HG02571 (cell line): Measurements from ENCODE around the gene IL22RA2.

Source experiments
- ATAC-seq: cut with Tn5 transposase; IDR thresholded peaks from one replicate; pipeline ENCODE4 v1.9.1; 2021; ENCODE audit warnings: mild to moderate bottlenecking, moderate library complexity; ENCODE audit not compliant: unreplicated experiment

IL22RA2 gene

DNA sequence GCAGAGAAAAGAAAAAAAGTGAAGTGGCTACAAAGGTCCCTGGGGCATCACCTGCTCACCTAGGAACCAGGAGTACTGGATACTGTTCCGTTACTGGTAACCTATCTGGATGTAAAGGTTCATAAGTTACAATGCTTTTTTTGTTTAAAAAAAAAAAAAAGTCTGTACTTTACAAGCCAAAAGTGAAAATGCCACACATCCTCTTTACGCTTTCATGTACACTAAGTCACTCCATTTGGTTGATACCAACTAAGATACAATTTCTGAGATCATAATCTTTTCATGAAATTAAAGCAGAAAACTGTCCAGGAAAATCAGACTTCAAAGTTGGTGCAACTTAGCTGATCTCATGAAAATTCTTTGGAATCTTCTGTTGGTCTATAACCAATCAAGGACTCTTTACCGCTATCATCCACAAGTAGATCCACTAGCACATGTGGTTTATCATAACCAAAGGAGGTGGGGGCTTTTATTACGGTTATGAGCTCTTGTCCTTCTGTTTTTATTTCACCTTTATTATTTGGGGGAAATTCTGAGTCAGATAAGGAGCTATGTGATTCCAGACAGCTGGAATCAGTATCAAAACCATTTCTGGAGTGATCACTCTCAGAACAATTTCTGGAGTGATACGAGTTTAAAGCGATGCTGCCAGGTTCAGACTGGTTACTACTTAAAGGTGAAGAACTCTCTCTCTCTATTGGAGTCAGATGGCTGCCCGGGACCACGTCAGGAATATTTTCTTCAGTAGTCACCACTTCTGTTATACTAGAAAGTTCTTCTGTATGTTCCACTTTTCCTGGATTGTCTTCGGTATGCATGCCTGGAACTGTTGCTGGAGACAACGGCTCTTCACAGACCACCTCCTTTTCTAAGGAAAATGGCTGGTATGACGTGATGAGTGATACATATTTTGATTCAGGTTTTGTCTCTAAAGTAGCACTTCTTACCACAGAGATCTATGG lies 24.5 kb upstream of the IL22RA2 start:
- ATAC-seq, result no peak

GRCh38 chr6:137193256-137194070 lies 20.0 kb upstream of the IL22RA2 start:
- no peak for ATAC-seq

DNA sequence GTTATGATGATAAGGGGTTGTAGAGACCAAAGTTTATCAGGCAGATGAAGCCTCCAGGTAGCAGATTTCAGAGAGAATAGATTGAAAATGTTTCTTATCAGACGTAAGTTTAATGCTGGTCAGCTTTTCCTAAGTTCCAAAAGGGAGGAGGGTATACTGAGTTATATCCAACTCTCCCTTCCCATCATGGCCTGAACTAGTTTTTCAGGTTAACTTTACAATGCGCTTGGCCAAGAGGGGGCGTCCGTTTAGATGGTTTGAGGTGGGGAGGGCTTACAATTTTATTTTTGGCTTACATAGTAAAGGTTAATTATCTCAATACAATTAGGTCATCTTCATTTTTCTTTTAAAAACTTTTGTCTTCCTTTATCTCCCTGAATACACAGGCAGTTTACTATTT lies 19.4 kb upstream of the IL22RA2 start:
- no peak for ATAC-seq

DNA sequence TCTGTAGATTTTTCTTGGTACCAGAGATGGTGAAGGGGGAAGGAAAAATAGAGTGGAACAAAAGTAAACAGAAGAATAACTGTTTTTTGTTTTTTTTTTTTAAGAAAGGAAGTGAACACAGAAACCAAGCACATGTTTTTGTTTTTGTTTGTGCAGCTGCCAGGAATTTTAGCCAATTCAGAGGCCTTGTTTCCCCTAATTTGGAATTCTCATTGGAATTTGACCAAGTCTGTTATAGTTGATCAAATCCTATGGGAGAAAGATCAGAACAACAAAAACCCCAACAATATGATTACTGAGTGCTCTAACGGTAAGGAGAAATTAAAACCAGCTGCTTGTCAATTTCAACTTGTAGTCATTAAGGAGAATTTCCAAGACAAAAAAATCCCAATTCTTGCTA lies 18.2 kb upstream of the IL22RA2 start:
- ATAC-seq, result no peak

GRCh38 chr6:137191236-137191635 lies 17.8 kb upstream of the IL22RA2 start:
- no peak for ATAC-seq

GRCh38 chr6:137190583-137191094 lies 17.2 kb upstream of the IL22RA2 start:
- ATAC-seq, result no peak

- ATAC-seq, result no peak
Observed at GRCh38 chr6:137188855-137189254, 15.4 kb upstream of the IL22RA2 start.

GRCh38 chr6:137185290-137185689 lies 11.8 kb upstream of the IL22RA2 start:
- ATAC-seq, result no peak

DNA sequence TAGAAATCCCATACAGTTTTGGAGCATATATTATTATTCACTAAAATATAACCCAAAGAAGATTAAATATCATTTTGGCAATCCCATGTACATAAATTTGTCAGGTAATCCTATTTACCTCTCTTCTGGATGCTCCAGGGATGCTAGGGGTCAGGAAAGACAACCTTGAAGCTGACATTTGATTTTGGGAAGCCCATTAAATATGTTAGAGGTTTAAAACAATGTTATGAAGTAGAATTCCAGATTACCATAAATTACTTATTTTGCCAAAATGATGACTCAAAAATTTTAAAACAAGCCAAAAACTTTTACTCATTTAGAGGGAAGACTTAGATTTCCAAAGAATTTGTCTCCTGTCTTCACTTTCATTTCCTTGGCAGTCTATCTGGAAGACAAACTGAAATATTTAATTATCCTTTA lies 9.2 kb upstream of the IL22RA2 start:
- ATAC-seq, result no peak

GRCh38 chr6:137181891-137182653 lies 8.6 kb upstream of the IL22RA2 start:
- ATAC-seq, result no peak

DNA sequence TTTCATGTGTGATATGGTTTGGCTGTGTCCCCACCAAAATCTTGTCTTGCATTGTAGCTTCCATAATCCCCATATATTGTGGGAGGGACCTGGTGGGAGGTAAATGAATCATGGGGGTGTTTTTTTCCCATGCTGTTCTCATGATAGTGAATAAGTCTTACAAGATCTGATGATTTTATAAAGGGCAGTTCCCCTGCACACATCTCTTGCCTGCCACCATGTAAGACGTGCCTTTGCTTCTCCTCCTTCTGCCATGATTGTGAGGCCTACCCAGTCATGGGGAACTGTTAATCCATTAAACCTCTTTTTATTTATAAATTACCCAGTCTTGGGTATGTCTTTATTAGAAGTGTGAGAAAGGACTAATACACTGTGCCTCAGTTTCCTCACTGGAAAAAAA lies 4.2 kb upstream of the IL22RA2 start:
- ATAC-seq, result no peak

DNA sequence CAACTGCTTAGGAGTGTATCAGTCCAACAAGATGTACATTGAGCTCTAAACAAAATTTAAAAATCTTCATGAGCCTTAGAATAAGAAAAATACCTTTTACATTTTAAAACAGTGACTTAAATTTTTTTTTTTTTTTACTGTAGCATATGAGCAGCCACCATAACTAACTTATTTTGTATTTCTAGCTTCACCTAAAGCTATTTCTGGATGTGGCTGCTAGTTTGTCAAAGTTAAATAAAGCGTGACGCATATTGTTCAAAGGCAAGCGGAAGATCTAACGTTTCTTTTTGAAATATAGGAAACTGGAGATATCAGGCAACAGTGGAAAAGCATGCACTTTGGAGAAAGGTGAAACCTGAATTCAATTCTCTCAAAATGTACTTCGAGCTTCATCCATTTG lies 3.3 kb upstream of the IL22RA2 start:
- no peak for ATAC-seq

DNA sequence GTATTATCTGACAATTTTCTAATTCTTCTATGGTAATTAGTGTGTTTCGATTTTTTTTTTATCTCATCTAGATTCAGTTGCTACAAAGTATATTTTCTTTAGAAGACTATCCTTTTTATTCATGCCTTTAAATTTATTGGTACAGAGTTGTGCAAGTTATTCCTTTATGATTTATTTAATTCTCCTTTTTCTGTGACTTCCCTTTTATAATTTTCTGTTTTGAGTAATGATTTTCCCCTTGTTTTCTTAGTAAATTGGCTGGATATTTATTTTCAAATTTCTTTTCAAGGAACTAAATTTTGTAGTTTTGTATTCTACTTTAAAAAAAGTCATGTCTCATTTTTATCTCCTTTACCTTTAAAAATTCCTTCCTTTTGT lies 2.4 kb upstream of the IL22RA2 start:
- ATAC-seq, result no peak

GRCh38 chr6:137175157-137175867 lies 1.9 kb upstream of the IL22RA2 start:
- no peak for ATAC-seq

- no peak for ATAC-seq
Observed at GRCh38 chr6:137172734-137173431, 561 bp downstream of the IL22RA2 start.

DNA sequence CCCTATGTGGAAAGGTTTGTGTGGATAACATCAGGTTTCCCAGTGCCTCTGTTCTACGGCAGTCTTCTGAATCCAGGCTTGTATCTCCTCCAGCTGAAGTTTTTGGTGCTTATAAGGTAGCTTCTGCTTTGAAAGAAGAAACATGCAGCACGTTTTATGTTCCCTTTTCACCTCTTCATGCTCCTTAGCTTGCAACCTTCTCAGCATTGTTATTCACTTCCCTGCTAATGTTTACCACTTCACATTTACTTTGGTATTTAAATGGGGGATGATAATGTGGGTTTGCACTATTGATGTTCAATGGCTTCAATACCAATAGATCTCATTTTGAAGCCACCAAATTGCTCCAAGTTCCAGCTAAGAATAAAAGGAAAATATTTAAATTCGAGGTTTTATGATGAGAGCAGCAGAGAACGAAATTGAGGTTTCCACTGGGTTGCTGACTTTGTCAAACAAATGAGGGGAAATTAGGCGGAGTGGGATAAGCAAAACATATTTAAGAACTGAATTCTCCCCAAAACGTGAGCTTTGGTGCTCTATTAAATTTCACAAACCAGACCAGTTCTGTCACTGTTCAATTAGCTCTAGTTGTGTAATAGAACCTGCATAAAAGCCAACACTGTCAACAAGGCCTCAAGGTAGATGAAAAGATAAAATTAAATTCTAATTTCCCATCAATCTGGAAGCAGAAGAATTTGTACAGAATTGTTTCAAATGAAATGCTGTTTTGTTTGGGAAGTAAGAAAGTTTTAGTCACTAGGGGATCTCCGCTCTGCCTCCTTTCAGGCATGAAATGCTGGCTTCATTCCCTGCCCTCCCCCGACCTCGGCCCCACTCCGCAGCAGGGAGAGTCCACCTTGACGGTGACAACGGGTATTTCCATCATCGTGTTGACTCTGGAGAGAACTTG lies 1.4 kb downstream of the IL22RA2 start:
- no peak for ATAC-seq

DNA sequence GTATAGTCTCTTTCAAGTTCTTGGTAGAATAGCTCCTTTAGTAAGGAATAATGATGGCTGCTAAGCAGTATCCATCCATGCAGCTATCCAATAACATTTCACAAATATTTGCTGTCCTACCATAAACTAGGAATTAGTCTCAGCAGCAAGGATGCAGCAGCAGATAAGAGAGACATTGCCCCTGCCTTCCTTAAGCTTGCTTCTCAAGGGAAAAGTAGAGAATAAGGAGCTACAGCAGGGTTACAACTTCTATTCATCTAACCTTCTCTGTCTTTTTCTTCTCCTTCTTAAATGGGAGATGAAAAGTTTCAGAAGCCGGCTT lies 2.4 kb downstream of the IL22RA2 start:
- no peak for ATAC-seq

- no peak for ATAC-seq
Observed at GRCh38 chr6:137170266-137171052, 3.0 kb downstream of the IL22RA2 start.
